ENCODE data around the gene SEPTIN5. TPM values are rescaled to one million over a fixed set of nuclear protein-coding genes. Genes with fewer than 3 reads are reported as not detected.

Gene SEPTIN5
- polyA plus RNA-seq, 4 donors: 2.2 to 10.2 (median 6.1) TPM

DNA sequence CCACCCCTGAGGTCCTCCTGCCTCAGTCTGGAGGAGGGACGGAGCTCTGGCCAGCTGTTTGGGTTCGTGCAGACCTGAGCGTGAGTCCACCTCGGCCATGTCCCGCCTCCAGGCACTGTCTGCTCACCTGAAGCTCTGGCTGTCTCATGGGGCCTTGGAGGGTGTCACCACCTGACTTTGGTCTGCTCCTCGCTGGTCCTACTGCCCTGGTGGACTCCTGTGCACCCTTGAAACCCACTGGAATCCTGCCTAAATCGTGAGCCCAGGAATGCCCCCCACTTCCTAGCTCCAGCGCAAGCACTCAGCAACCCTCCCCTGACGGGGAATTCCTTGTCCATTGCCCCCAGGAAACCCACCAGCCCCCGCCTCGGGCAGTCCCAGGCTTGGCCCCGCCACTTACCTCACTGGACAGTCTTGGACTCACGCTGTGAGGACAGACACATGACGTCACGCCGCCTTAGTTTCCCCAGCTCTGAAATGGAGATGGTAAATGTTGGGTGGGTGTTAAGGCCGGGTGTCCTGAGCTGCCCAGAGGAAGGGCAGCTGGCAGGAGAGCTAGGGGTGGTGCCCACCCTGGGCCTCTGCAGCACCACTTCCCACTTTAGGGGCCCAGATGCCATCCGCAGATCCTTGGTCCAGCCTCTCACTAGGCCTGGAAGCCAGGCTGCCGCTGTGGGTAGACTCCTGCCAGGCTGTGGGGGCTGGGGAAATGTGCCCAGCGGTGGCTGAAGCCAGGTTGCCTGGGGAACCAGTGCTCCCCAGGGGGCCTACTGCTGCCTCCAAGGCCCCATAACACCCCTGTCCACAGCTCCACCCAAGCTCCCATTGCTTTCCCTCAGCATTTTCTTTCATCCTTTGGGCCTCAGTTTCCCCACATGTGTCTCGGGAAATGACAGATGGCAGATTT, 28.1 kb downstream of the SEPTIN5 start:
- no peak overlapping the region for H3K4me3 ChIP-seq (ENCODE audit: low read depth in 1 of 3, low read length in 3 of 3)
- no peaks in the 10 kb centered on the region for H3K9me3 ChIP-seq (ENCODE audit: control insufficient read depth in 2 of 2, insufficient read depth in 1 of 2, low read depth in 1 of 2, low read length in 1 of 2)
- H3K27ac ChIP-seq (ENCODE audit: low read depth in 1 of 3, low read length in 2 of 3): no peak overlapping the region
- H3K36me3 ChIP-seq (ENCODE audit: control insufficient read depth in 3 of 3, insufficient read depth in 2 of 3, low read depth in 1 of 3, low read length in 3 of 3): no peaks in the 10 kb centered on the region
- FAIRE-seq: no peak
- 83 to 89% (median 86%) methylated on average over 21 of the region's 21 CpGs for WGBS, 3 donors
- peaks cover 0 to 6% (median 0%) of the 10 kb centered on the region in 3 donors for H3K27me3 ChIP-seq (ENCODE audit: control insufficient read depth in 3 of 3, insufficient read depth in 3 of 3, low read length in 3 of 3)
- no peaks in the 10 kb centered on the region for H3K4me1 ChIP-seq (ENCODE audit: control insufficient read depth in 3 of 3, insufficient read depth in 2 of 3, low read depth in 1 of 3, low read length in 2 of 3)
- no peak for DNase-seq

DNA sequence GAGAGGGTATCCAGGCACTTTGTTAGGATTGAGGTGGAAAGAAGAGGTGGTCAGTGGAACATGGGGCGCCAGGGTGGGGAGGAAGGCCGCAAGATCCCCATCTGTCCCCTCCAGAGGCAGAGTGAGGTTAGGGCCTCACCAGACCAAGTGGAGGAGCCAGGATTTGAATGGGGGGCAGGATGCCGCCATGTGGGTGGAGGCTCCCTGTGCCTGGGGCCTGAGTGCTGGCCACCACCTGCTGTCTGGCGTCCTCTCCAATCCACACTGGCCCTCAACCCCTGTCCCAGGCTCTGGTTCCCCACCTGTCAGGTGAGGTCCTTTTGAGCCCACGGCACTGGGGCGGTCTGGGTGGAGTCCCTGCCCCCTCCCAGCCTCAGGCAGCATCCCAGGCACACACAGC, 28.8 kb downstream of the SEPTIN5 start:
- no peak for FAIRE-seq

DNA sequence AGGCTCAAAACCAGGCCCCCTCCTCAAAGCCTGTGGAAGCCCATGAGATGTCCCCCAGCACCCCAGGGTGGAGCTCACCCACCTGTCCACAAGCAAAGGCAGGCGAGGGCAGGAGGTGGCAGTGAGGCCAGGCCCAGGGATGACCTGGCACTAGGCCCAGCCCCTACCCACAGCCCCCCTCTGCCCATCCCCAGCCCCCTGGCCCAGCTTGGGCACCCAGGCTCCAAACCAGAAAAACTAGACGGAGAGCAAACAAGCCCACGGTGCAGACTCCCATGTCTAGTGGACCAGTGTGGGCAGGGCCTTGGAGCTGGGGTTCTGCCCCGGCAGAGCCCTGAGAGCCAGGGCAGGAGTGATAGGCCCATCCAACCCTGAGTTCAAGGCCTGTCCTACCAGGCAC, 29.3 kb downstream of the SEPTIN5 start:
- FAIRE-seq: no peak
- Histone ChIP-seq H3K36me3 (ENCODE audit: control insufficient read depth in 3 of 3, insufficient read depth in 2 of 3, low read depth in 1 of 3, low read length in 3 of 3) (no peaks in the 10 kb centered on the region), H3K9me3 (ENCODE audit: control insufficient read depth in 2 of 2, insufficient read depth in 1 of 2, low read depth in 1 of 2, low read length in 1 of 2) (no peaks in the 10 kb centered on the region), H3K27ac (ENCODE audit: low read depth in 1 of 3, low read length in 2 of 3) (no peak overlapping the region), H3K4me1 (ENCODE audit: control insufficient read depth in 3 of 3, insufficient read depth in 2 of 3, low read depth in 1 of 3, low read length in 2 of 3) (no peaks in the 10 kb centered on the region), H3K4me3 (ENCODE audit: low read depth in 1 of 3, low read length in 3 of 3) (no peak overlapping the region), H3K27me3 (ENCODE audit: control insufficient read depth in 3 of 3, insufficient read depth in 3 of 3, low read length in 3 of 3) (peaks cover 0 to 11% (median 0%) of the 10 kb centered on the region in 3 donors)
- DNase-seq: no peak
- 54 to 75% (median 69%) methylated on average over 4 of the region's 4 CpGs for WGBS, 3 donors

More for the DNA sequence above, 28.8 kb downstream of the SEPTIN5 start:
- Histone ChIP-seq H3K36me3 (ENCODE audit: control insufficient read depth in 3 of 3, insufficient read depth in 2 of 3, low read depth in 1 of 3, low read length in 3 of 3) (no peaks in the 10 kb centered on the region), H3K27me3 (ENCODE audit: control insufficient read depth in 3 of 3, insufficient read depth in 3 of 3, low read length in 3 of 3) (peaks cover 0 to 7% (median 0%) of the 10 kb centered on the region in 3 donors), H3K27ac (ENCODE audit: low read depth in 1 of 3, low read length in 2 of 3) (no peak overlapping the region), H3K4me3 (ENCODE audit: low read depth in 1 of 3, low read length in 3 of 3) (no peak overlapping the region), H3K4me1 (ENCODE audit: control insufficient read depth in 3 of 3, insufficient read depth in 2 of 3, low read depth in 1 of 3, low read length in 2 of 3) (no peaks in the 10 kb centered on the region), H3K9me3 (ENCODE audit: control insufficient read depth in 2 of 2, insufficient read depth in 1 of 2, low read depth in 1 of 2, low read length in 1 of 2) (no peaks in the 10 kb centered on the region)
- 77 to 92% (median 89%) methylated on average over 6 of the region's 6 CpGs for WGBS, 3 donors
- DNase-seq: no peak

DNA sequence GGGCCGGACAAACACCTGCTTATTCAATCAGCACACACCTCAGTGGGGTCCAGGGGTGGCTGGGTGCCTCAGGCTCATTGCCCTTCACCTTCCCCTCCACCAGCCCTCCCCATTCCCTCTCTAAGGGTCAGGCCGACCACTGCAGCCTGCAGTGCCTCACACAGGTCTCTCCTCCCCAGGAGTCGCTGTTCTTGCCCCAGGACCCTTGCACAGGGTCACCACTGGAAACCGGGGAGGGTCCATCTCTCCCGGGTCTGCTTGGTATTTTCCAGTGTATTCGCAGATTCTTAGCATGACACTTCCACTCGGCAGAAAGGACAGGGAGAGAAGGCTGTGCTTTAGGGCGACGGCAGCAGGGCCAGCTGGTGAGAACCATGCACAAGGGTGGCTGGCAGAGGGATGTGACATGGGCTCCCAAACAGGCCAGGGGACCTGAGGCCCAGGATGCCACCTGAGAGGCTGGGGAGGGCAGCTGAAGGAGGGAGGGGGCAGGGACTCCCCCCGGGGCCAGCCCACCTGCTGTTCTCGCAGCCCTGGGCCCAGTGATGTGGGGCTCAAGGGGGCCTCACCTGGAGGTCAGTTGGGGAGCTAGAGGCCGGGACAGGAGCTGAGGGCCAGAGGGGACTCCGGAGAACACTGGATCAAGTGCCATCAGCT, 30.2 kb downstream of the SEPTIN5 start:
- FAIRE-seq (no peak), DNase-seq (no peak)
- 78 to 87% (median 81%) methylated on average over 13 of the region's 13 CpGs for WGBS, 3 donors

DNA sequence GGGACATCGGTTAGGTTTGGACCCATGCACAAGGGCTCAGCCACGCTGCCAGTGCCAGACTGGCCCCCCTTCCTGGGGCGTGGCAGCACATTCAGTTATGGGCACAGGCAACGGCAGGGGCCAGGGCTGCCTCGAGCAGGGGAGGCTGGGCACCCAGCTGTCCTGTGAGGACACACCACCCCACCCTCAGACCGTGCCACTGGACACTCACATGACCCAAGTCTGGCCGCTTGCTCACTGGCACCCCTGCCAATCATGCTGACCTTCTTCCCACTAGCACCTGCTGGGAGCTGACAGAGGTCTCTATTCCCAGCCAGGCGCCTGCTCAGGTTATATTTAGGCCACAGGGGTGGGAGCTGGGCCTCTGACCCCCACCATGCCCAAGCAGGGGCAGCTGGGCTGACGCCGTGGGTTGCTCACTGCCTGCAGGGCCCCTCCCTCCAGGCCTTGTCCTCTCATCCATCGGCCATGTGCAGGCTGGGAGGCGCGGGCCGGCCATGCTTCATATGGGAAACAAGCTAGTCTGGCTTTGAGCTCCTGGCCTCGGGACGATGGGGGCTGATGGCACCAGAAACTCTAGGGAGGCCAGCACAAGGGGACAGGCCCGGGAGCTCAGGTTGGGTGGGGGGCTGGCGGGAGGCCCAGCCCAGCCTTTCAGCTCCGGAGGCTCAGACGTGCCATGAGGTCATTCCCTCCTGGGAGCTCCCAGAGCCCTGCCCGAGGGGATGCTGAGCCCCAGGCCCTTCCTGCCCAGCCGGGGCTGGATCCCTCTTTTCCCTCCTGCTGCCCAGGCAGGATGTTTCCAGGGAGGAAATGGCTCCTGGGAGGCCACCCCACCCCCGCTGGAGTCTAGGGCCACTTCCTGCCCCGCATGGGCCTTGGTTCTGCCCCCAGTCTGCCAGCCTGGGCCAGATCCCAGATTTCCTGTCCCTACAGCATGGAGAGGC, 31.1 kb downstream of the SEPTIN5 start:
- Histone ChIP-seq H3K9me3 (ENCODE audit: control insufficient read depth in 2 of 2, insufficient read depth in 1 of 2, low read depth in 1 of 2, low read length in 1 of 2) (no peaks in the 10 kb centered on the region), H3K36me3 (ENCODE audit: control insufficient read depth in 3 of 3, insufficient read depth in 2 of 3, low read depth in 1 of 3, low read length in 3 of 3) (no peaks in the 10 kb centered on the region), H3K27ac (ENCODE audit: low read depth in 1 of 3, low read length in 2 of 3) (no peak overlapping the region), H3K27me3 (ENCODE audit: control insufficient read depth in 3 of 3, insufficient read depth in 3 of 3, low read length in 3 of 3) (peaks cover 0 to 26% (median 0%) of the 10 kb centered on the region in 3 donors), H3K4me3 (ENCODE audit: low read depth in 1 of 3, low read length in 3 of 3) (no peak overlapping the region), H3K4me1 (ENCODE audit: control insufficient read depth in 3 of 3, insufficient read depth in 2 of 3, low read depth in 1 of 3, low read length in 2 of 3) (no peaks in the 10 kb centered on the region)
- FAIRE-seq (no peak), DNase-seq (no peak)
- 46 to 58% (median 57%) methylated on average over 23 to 24 of the region's 24 CpGs for WGBS, 3 donors

More for the DNA sequence above, 30.2 kb downstream of the SEPTIN5 start:
- no peaks in the 10 kb centered on the region for H3K4me1 ChIP-seq (ENCODE audit: control insufficient read depth in 3 of 3, insufficient read depth in 2 of 3, low read depth in 1 of 3, low read length in 2 of 3)
- H3K27ac ChIP-seq (ENCODE audit: low read depth in 1 of 3, low read length in 2 of 3): no peak overlapping the region
- no peaks in the 10 kb centered on the region for H3K9me3 ChIP-seq (ENCODE audit: control insufficient read depth in 2 of 2, insufficient read depth in 1 of 2, low read depth in 1 of 2, low read length in 1 of 2)
- H3K36me3 ChIP-seq (ENCODE audit: control insufficient read depth in 3 of 3, insufficient read depth in 2 of 3, low read depth in 1 of 3, low read length in 3 of 3): no peaks in the 10 kb centered on the region
- H3K4me3 ChIP-seq (ENCODE audit: low read depth in 1 of 3, low read length in 3 of 3): no peak overlapping the region
- H3K27me3 ChIP-seq (ENCODE audit: control insufficient read depth in 3 of 3, insufficient read depth in 3 of 3, low read length in 3 of 3): peaks cover 0 to 18% (median 0%) of the 10 kb centered on the region in 3 donors

DNA sequence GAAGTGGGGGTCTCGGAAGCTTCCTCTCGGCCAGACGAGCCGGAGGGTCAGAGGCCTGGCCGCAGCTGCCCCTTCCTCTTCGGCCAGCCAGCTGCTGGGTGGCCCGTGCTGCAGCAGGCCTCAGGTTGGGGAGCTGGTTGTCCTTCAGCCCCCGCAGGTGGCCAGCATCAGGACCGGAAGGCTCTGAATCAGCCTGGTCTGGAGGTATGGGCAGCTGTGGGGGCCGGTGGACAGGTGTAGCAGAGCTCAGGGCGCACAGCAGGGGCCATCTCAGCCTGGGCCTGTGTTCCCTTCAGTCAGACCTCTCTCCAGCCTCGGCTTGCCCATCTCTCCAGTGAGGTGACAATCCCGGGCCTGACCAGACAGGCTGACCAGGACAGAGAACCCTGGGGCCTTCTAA, 32.4 kb downstream of the SEPTIN5 start:
- Histone ChIP-seq H3K9me3 (ENCODE audit: control insufficient read depth in 2 of 2, insufficient read depth in 1 of 2, low read depth in 1 of 2, low read length in 1 of 2) (no peaks in the 10 kb centered on the region), H3K36me3 (ENCODE audit: control insufficient read depth in 3 of 3, insufficient read depth in 2 of 3, low read depth in 1 of 3, low read length in 3 of 3) (no peaks in the 10 kb centered on the region), H3K4me3 (ENCODE audit: low read depth in 1 of 3, low read length in 3 of 3) (no peak overlapping the region), H3K4me1 (ENCODE audit: control insufficient read depth in 3 of 3, insufficient read depth in 2 of 3, low read depth in 1 of 3, low read length in 2 of 3) (no peaks in the 10 kb centered on the region), H3K27ac (ENCODE audit: low read depth in 1 of 3, low read length in 2 of 3) (no peak overlapping the region), H3K27me3 (ENCODE audit: control insufficient read depth in 3 of 3, insufficient read depth in 3 of 3, low read length in 3 of 3) (peaks cover 0 to 37% (median under 1%) of the 10 kb centered on the region in 3 donors)
- DNase-seq: no peak
- FAIRE-seq: no peak
- 87 to 90% (median 89%) methylated on average over 11 to 13 of the region's 13 CpGs for WGBS, 3 donors

DNA sequence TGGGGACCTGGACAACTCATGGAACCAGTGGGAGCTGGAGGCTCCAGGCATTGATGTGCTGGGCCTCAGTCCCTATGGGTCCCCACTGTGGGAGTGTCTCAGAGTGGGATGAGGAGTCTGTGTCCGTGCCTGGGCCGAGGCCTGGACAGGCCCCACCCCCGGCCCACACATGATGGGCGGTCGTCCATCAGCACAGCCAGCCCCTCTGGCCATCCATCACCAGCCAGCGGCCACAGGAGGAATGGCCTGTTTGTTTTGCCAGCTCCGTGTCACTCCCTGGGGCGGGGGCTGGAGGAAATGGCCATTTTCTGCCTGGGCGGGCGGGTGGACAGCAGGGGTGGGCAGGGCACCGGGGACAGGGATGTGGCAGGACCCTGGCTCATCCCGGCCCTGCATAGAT, 33.2 kb downstream of the SEPTIN5 start:
- Histone ChIP-seq H3K27ac (ENCODE audit: low read depth in 1 of 3, low read length in 2 of 3) (no peak overlapping the region), H3K9me3 (ENCODE audit: control insufficient read depth in 2 of 2, insufficient read depth in 1 of 2, low read depth in 1 of 2, low read length in 1 of 2) (no peaks in the 10 kb centered on the region), H3K27me3 (ENCODE audit: control insufficient read depth in 3 of 3, insufficient read depth in 3 of 3, low read length in 3 of 3) (peaks cover 0 to 45% (median 4%) of the 10 kb centered on the region in 3 donors), H3K4me3 (ENCODE audit: low read depth in 1 of 3, low read length in 3 of 3) (no peak overlapping the region), H3K36me3 (ENCODE audit: control insufficient read depth in 3 of 3, insufficient read depth in 2 of 3, low read depth in 1 of 3, low read length in 3 of 3) (no peaks in the 10 kb centered on the region), H3K4me1 (ENCODE audit: control insufficient read depth in 3 of 3, insufficient read depth in 2 of 3, low read depth in 1 of 3, low read length in 2 of 3) (no peaks in the 10 kb centered on the region)
- no peak for FAIRE-seq
- no peak for DNase-seq
- 67 to 78% (median 75%) methylated on average over 11 to 12 of the region's 12 CpGs for WGBS, 3 donors

DNA sequence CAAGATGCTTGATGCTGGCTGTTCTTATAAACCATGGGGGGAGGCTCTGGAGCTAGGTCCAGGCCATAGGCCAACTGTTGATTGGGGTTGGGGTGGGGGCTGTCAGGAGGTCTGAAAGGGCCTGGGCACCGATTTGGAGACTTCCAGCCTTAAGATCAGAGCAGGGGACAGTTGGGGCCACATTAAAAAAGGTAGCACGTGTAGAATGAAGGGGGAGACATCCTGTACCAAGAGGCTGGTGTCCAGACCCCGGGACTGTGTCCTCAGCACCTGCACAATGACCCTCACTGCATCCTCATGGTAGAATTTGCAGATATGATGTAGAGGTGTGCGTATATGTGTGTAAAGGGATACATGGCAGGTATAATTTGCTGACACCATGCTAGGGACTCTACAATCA, 33.8 kb downstream of the SEPTIN5 start:
- no peaks in the 10 kb centered on the region for H3K36me3 ChIP-seq (ENCODE audit: control insufficient read depth in 3 of 3, insufficient read depth in 2 of 3, low read depth in 1 of 3, low read length in 3 of 3)
- WGBS, 3 donors: 49 to 74% (median 65%) methylated on average over 4 of the region's 4 CpGs
- H3K9me3 ChIP-seq (ENCODE audit: control insufficient read depth in 2 of 2, insufficient read depth in 1 of 2, low read depth in 1 of 2, low read length in 1 of 2): no peaks in the 10 kb centered on the region
- FAIRE-seq: no peak
- peaks cover 0 to 51% (median 4%) of the 10 kb centered on the region in 3 donors for H3K27me3 ChIP-seq (ENCODE audit: control insufficient read depth in 3 of 3, insufficient read depth in 3 of 3, low read length in 3 of 3)
- no peak for DNase-seq
- H3K4me1 ChIP-seq (ENCODE audit: control insufficient read depth in 3 of 3, insufficient read depth in 2 of 3, low read depth in 1 of 3, low read length in 2 of 3): no peaks in the 10 kb centered on the region
- no peak overlapping the region for H3K4me3 ChIP-seq (ENCODE audit: low read depth in 1 of 3, low read length in 3 of 3)
- H3K27ac ChIP-seq (ENCODE audit: low read depth in 1 of 3, low read length in 2 of 3): no peak overlapping the region

Measured in small intestine (tissue), 7 donors.